ENCODE results near the gene DUSP2. TPM values are rescaled to one million over a fixed set of nuclear protein-coding genes. Genes with fewer than 3 reads are reported as not detected.
A peak's percentile ranks its signal among the peaks of the same experiment; 100 is the strongest.

Gene DUSP2
- total RNA-seq, 3 donors from 2014 or later: 1.9 to 57.5 (median 12.8) TPM

DNA sequence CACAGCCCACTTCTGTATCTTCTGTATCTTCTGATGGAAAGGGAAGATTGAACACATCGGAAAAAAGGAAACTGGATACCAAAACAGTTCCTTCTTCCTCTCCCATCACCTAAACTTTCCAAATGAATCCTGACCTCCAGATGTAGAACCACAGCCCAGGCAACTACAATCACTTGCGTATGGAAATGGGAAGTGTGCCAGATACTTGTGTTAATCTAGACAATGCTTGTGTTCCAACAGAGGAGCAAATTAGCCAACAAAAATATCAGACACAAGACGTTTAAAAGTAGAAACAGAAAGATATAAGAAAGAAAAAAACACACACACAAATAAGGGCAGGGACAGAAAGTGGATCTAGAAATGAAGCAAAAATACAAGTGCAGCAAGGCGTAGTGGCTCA lies 31.4 kb upstream of the DUSP2 start:
- TF ChIP-seq POLR2A (IDR thresholded peaks at IDR 0.05): no peak
- TF ChIP-seq POLR2AphosphoS5 (IDR thresholded peaks at IDR 0.05): no peak
- TF ChIP-seq, protein P1, sequence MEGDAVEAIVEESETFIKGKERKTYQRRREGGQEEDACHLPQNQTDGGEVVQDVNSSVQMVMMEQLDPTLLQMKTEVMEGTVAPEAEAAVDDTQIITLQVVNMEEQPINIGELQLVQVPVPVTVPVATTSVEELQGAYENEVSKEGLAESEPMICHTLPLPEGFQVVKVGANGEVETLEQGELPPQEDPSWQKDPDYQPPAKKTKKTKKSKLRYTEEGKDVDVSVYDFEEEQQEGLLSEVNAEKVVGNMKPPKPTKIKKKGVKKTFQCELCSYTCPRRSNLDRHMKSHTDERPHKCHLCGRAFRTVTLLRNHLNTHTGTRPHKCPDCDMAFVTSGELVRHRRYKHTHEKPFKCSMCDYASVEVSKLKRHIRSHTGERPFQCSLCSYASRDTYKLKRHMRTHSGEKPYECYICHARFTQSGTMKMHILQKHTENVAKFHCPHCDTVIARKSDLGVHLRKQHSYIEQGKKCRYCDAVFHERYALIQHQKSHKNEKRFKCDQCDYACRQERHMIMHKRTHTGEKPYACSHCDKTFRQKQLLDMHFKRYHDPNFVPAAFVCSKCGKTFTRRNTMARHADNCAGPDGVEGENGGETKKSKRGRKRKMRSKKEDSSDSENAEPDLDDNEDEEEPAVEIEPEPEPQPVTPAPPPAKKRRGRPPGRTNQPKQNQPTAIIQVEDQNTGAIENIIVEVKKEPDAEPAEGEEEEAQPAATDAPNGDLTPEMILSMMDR (IDR thresholded peaks at IDR 0.05): no peak
- DNase-seq (ENCODE audit: low spot score in 2 of 2): no peak
- H3K36me3 ChIP-seq: no peaks in the 10 kb centered on the region
- H3K4me3 ChIP-seq: no peak overlapping the region
- H3K4me1 ChIP-seq: no peaks in the 10 kb centered on the region
- intact Hi-C loops (cut with DNase I; ENCODE audit: low total_unique reads): no loop called here
- no peak overlapping the region for H3K27ac ChIP-seq
- no peaks in the 10 kb centered on the region for H3K9me3 ChIP-seq
- H3K27me3 ChIP-seq: no peaks in the 10 kb centered on the region

DNA sequence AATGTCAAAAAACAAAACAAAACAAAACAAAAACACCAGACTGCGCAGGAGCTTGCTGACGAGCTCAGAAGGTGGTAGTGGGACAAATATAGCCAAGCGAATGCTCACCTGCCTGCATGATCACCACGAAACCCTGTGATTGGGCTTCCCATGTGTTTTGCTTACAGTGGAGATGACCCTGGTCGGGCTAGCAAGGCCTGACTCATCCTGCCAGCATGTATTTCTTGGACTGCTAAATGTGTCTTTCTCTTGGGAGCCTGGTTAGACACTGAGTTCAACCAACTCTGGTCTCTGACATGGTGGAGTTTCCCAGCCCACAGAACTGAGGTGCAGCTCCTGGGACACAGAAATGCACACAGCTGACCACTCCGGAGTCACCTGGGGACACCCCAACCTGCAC lies 30.7 kb upstream of the DUSP2 start:
- DNase-seq (ENCODE audit: low spot score in 2 of 2): no peak
- no peak overlapping the region for H3K4me3 ChIP-seq
- H3K27me3 ChIP-seq: no peaks in the 10 kb centered on the region
- no peaks in the 10 kb centered on the region for H3K9me3 ChIP-seq
- TF ChIP-seq, protein P1 (IDR thresholded peaks at IDR 0.05): no peak
- TF ChIP-seq POLR2AphosphoS5 (IDR thresholded peaks at IDR 0.05) (no peak), POLR2A (IDR thresholded peaks at IDR 0.05) (no peak)
- H3K4me1 ChIP-seq: no peaks in the 10 kb centered on the region
- intact Hi-C loops (cut with DNase I; ENCODE audit: low total_unique reads): no loop called here
- H3K36me3 ChIP-seq: no peaks in the 10 kb centered on the region
- no peak overlapping the region for H3K27ac ChIP-seq

DNA sequence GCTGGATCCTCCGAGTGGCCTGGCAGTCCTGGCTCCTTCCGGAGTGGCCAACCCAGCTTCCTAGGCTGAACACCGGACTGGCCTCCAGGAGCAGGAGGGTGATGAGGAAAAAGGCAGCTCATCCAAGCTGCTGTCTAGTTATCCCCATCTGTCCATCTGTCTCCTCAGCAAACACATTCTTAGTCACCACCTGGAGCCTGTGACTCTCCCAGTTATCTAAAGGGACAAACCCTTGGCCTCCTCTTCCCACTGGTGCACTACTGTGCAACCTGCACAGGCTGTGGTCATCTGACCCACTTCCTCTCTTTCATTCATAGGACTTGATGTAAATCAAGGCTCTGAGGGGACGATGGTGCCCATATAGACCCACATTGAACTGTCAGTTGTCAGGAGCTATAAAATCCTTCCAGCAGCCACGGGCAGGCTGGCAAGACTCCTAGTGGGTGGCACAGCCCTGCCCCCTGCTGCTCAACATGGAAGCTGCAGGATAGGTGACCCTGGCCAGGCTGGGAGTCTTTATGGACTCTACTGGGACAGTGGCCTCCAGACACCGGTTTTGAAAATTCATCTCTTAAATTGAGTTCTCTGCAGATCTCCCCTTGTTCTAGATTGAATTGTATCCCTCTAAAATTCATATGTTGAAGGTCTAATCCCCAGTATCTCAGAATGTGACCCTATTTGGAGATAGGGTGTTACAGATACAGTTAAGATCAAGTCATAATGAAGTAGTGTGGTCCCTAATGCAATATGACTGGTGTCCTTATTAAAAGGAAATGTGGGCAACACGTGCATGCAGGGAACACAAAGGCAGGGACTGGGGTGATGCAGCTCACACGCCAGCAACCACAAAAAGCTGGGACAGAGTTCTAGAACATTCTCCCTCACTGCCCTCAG lies 29.3 kb upstream of the DUSP2 start:
- no peaks in the 10 kb centered on the region for H3K9me3 ChIP-seq
- intact Hi-C loops (cut with DNase I; ENCODE audit: low total_unique reads): no loop called here
- no peaks in the 10 kb centered on the region for H3K4me1 ChIP-seq
- H3K27ac ChIP-seq: no peak overlapping the region
- H3K27me3 ChIP-seq: no peaks in the 10 kb centered on the region
- peak; percentile 64 to 76 for DNase-seq (ENCODE audit: low spot score in 2 of 2)
- TF ChIP-seq, protein P1 (IDR thresholded peaks at IDR 0.05): peak; percentile 64 to 93 (median 77)
- no peak for TF ChIP-seq POLR2A (IDR thresholded peaks at IDR 0.05)
- H3K4me3 ChIP-seq: no peak overlapping the region
- no peaks in the 10 kb centered on the region for H3K36me3 ChIP-seq

DNA sequence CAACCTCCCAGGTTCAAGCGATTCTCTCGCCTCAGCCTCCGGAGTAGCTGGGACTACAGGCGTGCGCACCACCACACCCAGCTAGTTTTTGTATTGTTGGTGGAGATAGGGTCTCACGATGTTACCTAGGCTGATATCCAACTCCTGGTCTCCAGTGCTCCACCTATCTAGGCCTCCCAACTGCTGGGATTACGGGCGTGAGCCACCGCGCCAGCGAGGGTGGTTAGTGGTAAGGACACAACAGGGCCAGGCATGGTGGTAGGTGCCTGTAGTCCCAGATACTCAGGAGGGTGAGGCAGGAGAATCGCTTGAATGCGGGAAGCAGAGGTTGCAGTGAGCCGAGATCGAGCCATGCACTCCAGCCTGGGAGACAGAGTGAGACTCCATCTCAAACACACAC lies 26.6 kb upstream of the DUSP2 start:
- H3K4me1 ChIP-seq: no peaks in the 10 kb centered on the region
- no peak overlapping the region for H3K27ac ChIP-seq
- no peaks in the 10 kb centered on the region for H3K9me3 ChIP-seq
- no peaks in the 10 kb centered on the region for H3K27me3 ChIP-seq
- intact Hi-C loops (cut with DNase I; ENCODE audit: low total_unique reads): no loop called here
- DNase-seq (ENCODE audit: low spot score in 2 of 2): no peak
- TF ChIP-seq, protein P1 (IDR thresholded peaks at IDR 0.05): no peak
- TF ChIP-seq POLR2A (IDR thresholded peaks at IDR 0.05): no peak
- TF ChIP-seq POLR2AphosphoS5 (IDR thresholded peaks at IDR 0.05): no peak
- H3K4me3 ChIP-seq: no peak overlapping the region
- no peaks in the 10 kb centered on the region for H3K36me3 ChIP-seq

DNA sequence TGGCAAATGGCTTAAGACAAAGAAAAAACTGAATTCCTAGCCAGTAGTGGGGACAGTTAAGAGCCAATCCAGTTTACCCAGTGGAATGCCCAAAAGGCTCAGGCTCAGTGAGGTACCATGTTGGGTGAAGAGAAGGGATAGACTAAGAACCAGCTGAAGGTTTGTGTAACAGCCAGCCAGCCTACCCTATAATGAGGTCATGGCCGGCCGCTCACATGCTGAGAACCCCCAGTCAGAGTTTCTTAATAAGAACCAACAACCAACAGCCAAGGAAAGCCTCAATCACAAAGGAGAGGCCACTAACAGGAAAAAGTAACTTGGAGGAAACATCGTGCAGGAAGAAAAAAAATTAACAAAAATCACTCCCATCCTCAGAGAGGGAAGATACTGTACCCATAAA lies 25.4 kb upstream of the DUSP2 start:
- H3K4me3 ChIP-seq: no peak overlapping the region
- intact Hi-C loops (cut with DNase I; ENCODE audit: low total_unique reads): no loop called here

More for the DNA sequence above, 25.4 kb upstream of the DUSP2 start:
- no peak for TF ChIP-seq POLR2AphosphoS5 (IDR thresholded peaks at IDR 0.05)
- TF ChIP-seq, protein P1 (IDR thresholded peaks at IDR 0.05): no peak
- no peak for TF ChIP-seq POLR2A (IDR thresholded peaks at IDR 0.05)
- H3K27me3 ChIP-seq: no peaks in the 10 kb centered on the region
- H3K36me3 ChIP-seq: no peaks in the 10 kb centered on the region
- no peak for DNase-seq (ENCODE audit: low spot score in 2 of 2)
- no peaks in the 10 kb centered on the region for H3K4me1 ChIP-seq
- no peak overlapping the region for H3K27ac ChIP-seq
- no peaks in the 10 kb centered on the region for H3K9me3 ChIP-seq
